Spleen (tissue), 7 donors: ENCODE data around the gene MAP4K4.

Experiments used
- CTCF ChIP-seq, 11 experiments: fragments of 200-600 bp in 7 of 11; fragments of 450-650 bp in 4 of 11; sonication (generic) in 4 of 11; IDR thresholded peaks in 8 of 11; conservative IDR thresholded peaks in 3 of 11; 1 replicate in 7 of 11; 2 replicates in 4 of 11; pipeline versions ENCODE4 v1.4.0 to v1.8.0; 2016 to 2021; ENCODE audit warnings: antibody characterized with exemption in 11 of 11, inconsistent platforms in 4 of 11, mild to moderate bottlenecking in 1 of 11
- POLR2A ChIP-seq, 3 donors: fragments of 450-650 bp; IDR thresholded peaks; one replicate each; pipeline ENCODE4 v1.5.1; 2017; ENCODE audit warnings: antibody characterized with exemption in 3 of 3, mild to moderate bottlenecking in 1 of 3
- POLR2AphosphoS5 ChIP-seq, 3 donors: sonication (generic); formaldehyde crosslinking; IDR thresholded peaks; one replicate each; pipeline ENCODE4 v1.5.1; 2017; ENCODE audit warnings: antibody characterized with exemption in 3 of 3
- donor health status: DM: no; HTN: no; CAD: no; lungs with moderate emphysema.
- donor health status: DM: no; HTN: no; CAD: no.
- donor health status: DM: no; HTN: no; CAD: no.

GRCh38 chr2:101696272-101697123 is 1.0 kb upstream of the MAP4K4 start:
- TF ChIP-seq CTCF (IDR thresholded peaks at IDR 0.05 in 8 of 11, conservative IDR thresholded peaks at IDR 0.05 in 3 of 11), result no peak
- TF ChIP-seq POLR2AphosphoS5 (IDR thresholded peaks at IDR 0.05), result no peak
- no peak for TF ChIP-seq POLR2A (IDR thresholded peaks at IDR 0.05)
